GM19463 (cell line): Measurements from ENCODE around the gene CARM1.
A peak's percentile ranks its signal among the peaks of the same experiment; 100 is the strongest.
"Not testable (repeated sequence)": the region's sequence is repeated elsewhere in the genome, so short reads cannot be mapped to it uniquely, and the experiment has no call there.

Source experiments
- ATAC-seq: cut with Tn5 transposase; IDR thresholded peaks from one replicate; pipeline ENCODE4 v1.9.1; 2021; ENCODE audit warnings: mild to moderate bottlenecking, moderate library complexity; ENCODE audit not compliant: unreplicated experiment

Gene CARM1

GRCh38 chr19:10870955-10871603 is at the start of gene CARM1:
TSS of gene CARM1 (plus strand) at chr19:10871553. CDS start at chr19:10871703, 150 bp downstream.
- ATAC-seq = peak; percentile 78

GRCh38 chr19:10823690-10824089 is 47.7 kb upstream of the CARM1 start:
- no peak for ATAC-seq

GRCh38 chr19:10826231-10826630 is 45.1 kb upstream of the CARM1 start:
- ATAC-seq = no peak

- ATAC-seq = no peak
Observed at GRCh38 chr19:10826846-10827245, 44.5 kb upstream of the CARM1 start.

GRCh38 chr19:10828981-10829821 is 42.2 kb upstream of the CARM1 start:
- no peak for ATAC-seq

- no peak for ATAC-seq
Observed at GRCh38 chr19:10829967-10830366, 41.4 kb upstream of the CARM1 start.

- no peak for ATAC-seq
Observed at GRCh38 chr19:10830370-10830769, 41.0 kb upstream of the CARM1 start.

GRCh38 chr19:10830931-10831779 is 40.2 kb upstream of the CARM1 start:
- ATAC-seq = no peak

- ATAC-seq = no peak
Observed at GRCh38 chr19:10831987-10832938, 39.1 kb upstream of the CARM1 start.

GRCh38 chr19:10832939-10833296 is 38.4 kb upstream of the CARM1 start:
- no peak for ATAC-seq

GRCh38 chr19:10835089-10835753 is 36.1 kb upstream of the CARM1 start:
- no peak for ATAC-seq

- peak; percentile 78 for ATAC-seq
Observed at GRCh38 chr19:10835754-10836478, 35.4 kb upstream of the CARM1 start, which contains the start of gene TMED1. TSS of gene TMED1 (minus strand) at chr19:10836212. CDS start at chr19:10836191, 21 bp downstream.

GRCh38 chr19:10836479-10837330 is 34.6 kb upstream of the CARM1 start:
- peak; percentile 5 for ATAC-seq

- ATAC-seq = not testable (repeated sequence)
Observed at GRCh38 chr19:10837649-10838048, 33.7 kb upstream of the CARM1 start.

GRCh38 chr19:10838377-10838776 is 33.0 kb upstream of the CARM1 start:
- no peak for ATAC-seq

- no peak for ATAC-seq
Observed at GRCh38 chr19:10839114-10840050, 32.0 kb upstream of the CARM1 start.

GRCh38 chr19:10842788-10843187 is 28.6 kb upstream of the CARM1 start:
- ATAC-seq = no peak
